Measurements from ENCODE around the gene VPS51.

The VPS51 gene

GRCh38 chr11:65056999-65057398 lies 39.0 kb upstream of the VPS51 start:
- Histone ChIP-seq H3K23ac (ENCODE audit: low read length) (no peak overlapping the region), H3K79me1 (ENCODE audit: low read length) (no peaks in the 10 kb centered on the region), H3K9ac (ENCODE audit: low read length) (no peak overlapping the region), H3K4me1 (ENCODE audit: control insufficient read depth, low read depth, low read length) (no peaks in the 10 kb centered on the region), H3K56ac (ENCODE audit: low read length) (no peak overlapping the region), H3K4ac (ENCODE audit: low read depth, low read length) (no peak overlapping the region), H3K4me3 (ENCODE audit: low read length) (no peak overlapping the region), H3K27ac (ENCODE audit: low read depth, low read length) (no peak overlapping the region), H3K18ac (ENCODE audit: low read length) (no peak overlapping the region), H4K8ac (ENCODE audit: low read depth, low read length) (no peak overlapping the region), H3K4me2 (ENCODE audit: low read length) (no peak overlapping the region), H2BK120ac (ENCODE audit: low read depth, low read length) (no peak overlapping the region), H2AK5ac (ENCODE audit: low read length) (no peak overlapping the region), H3K36me3 (ENCODE audit: control insufficient read depth, insufficient read depth, low read length) (no peaks in the 10 kb centered on the region), H2BK15ac (replicated peaks; ENCODE audit: low read depth) (no peak overlapping the region), H4K5ac (ENCODE audit: low read length) (no peak overlapping the region), H3K79me2 (ENCODE audit: control insufficient read depth, insufficient read depth, low read length) (no peaks in the 10 kb centered on the region), H2BK5ac (ENCODE audit: low read length) (no peak overlapping the region), H3K27me3 (ENCODE audit: insufficient read depth, low read length, poor library complexity) (no peaks in the 10 kb centered on the region)
- no peak for DNase-seq
- WGBS (ENCODE audit: extremely low coverage, insufficient coverage, low lambda C conversion rate): no CpG with 5 or more reads among the region's 6 CpGs

GRCh38 chr11:65057526-65057925 lies 38.5 kb upstream of the VPS51 start:
- Histone ChIP-seq H2BK5ac (ENCODE audit: low read length) (no peak overlapping the region), H2BK15ac (replicated peaks; ENCODE audit: low read depth) (no peak overlapping the region), H3K18ac (ENCODE audit: low read length) (no peak overlapping the region), H3K56ac (ENCODE audit: low read length) (no peak overlapping the region), H3K4me3 (ENCODE audit: low read length) (no peak overlapping the region), H3K27me3 (ENCODE audit: insufficient read depth, low read length, poor library complexity) (no peaks in the 10 kb centered on the region), H4K8ac (ENCODE audit: low read depth, low read length) (no peak overlapping the region), H2AK5ac (ENCODE audit: low read length) (no peak overlapping the region), H3K23ac (ENCODE audit: low read length) (no peak overlapping the region), H3K79me2 (ENCODE audit: control insufficient read depth, insufficient read depth, low read length) (no peaks in the 10 kb centered on the region), H3K4ac (ENCODE audit: low read depth, low read length) (no peak overlapping the region), H3K79me1 (ENCODE audit: low read length) (no peaks in the 10 kb centered on the region), H3K36me3 (ENCODE audit: control insufficient read depth, insufficient read depth, low read length) (no peaks in the 10 kb centered on the region), H4K5ac (ENCODE audit: low read length) (no peak overlapping the region), H3K27ac (ENCODE audit: low read depth, low read length) (no peak overlapping the region), H3K9ac (ENCODE audit: low read length) (no peak overlapping the region), H2BK120ac (ENCODE audit: low read depth, low read length) (no peak overlapping the region), H3K4me2 (ENCODE audit: low read length) (no peak overlapping the region), H3K4me1 (ENCODE audit: control insufficient read depth, low read depth, low read length) (no peaks in the 10 kb centered on the region)
- no peak for DNase-seq
- WGBS (ENCODE audit: extremely low coverage, insufficient coverage, low lambda C conversion rate): no CpG with 5 or more reads among the region's 7 CpGs

- no peak overlapping the region for H3K56ac ChIP-seq (ENCODE audit: low read length)
Observed at GRCh38 chr11:65058012-65058411, 38.0 kb upstream of the VPS51 start.

GRCh38 chr11:65058419-65059054 lies 37.5 kb upstream of the VPS51 start, which contains the start of gene NAALADL1:
Gene NAALADL1, minus strand, starts transcription at chr11:65058553. Its CDS starts 32 bp downstream, at chr11:65058521.
- H3K56ac ChIP-seq (ENCODE audit: low read length): no peak within 1 kb of the TSS
- H4K5ac ChIP-seq (ENCODE audit: low read length): no peak within 1 kb of the TSS
- no peak within 1 kb of the TSS for H4K8ac ChIP-seq (ENCODE audit: low read depth, low read length)
- DNase-seq: no peak
- H2BK120ac ChIP-seq (ENCODE audit: low read depth, low read length): no peak within 1 kb of the TSS
- H3K27me3 ChIP-seq (ENCODE audit: insufficient read depth, low read length, poor library complexity): no peaks in the 10 kb centered on the region
- no peak within 1 kb of the TSS for H3K9ac ChIP-seq (ENCODE audit: low read length)
- H3K27ac ChIP-seq (ENCODE audit: low read depth, low read length): no peak within 1 kb of the TSS
- no peaks in the 10 kb centered on the region for H3K79me2 ChIP-seq (ENCODE audit: control insufficient read depth, insufficient read depth, low read length)
- H3K4ac ChIP-seq (ENCODE audit: low read depth, low read length): no peak within 1 kb of the TSS
- H2AK5ac ChIP-seq (ENCODE audit: low read length): no peak within 1 kb of the TSS
- no peak within 1 kb of the TSS for H2BK15ac ChIP-seq (replicated peaks; ENCODE audit: low read depth)
- H3K79me1 ChIP-seq (ENCODE audit: low read length): no peaks in the 10 kb centered on the region
- H3K4me2 ChIP-seq (ENCODE audit: low read length): no peak within 1 kb of the TSS
- H3K4me1 ChIP-seq (ENCODE audit: control insufficient read depth, low read depth, low read length): no peaks in the 10 kb centered on the region
- H3K36me3 ChIP-seq (ENCODE audit: control insufficient read depth, insufficient read depth, low read length): no peaks in the 10 kb centered on the region
- WGBS (ENCODE audit: extremely low coverage, insufficient coverage, low lambda C conversion rate): no CpG with 5 or more reads among the region's 8 CpGs
- H3K23ac ChIP-seq (ENCODE audit: low read length): no peak within 1 kb of the TSS
- no peak within 1 kb of the TSS for H2BK5ac ChIP-seq (ENCODE audit: low read length)
- no peak within 1 kb of the TSS for H3K18ac ChIP-seq (ENCODE audit: low read length)
- H3K4me3 ChIP-seq (ENCODE audit: low read length): no peak within 1 kb of the TSS

More at GRCh38 chr11:65058012-65058411, 38.0 kb upstream of the VPS51 start:
- Histone ChIP-seq H3K27me3 (ENCODE audit: insufficient read depth, low read length, poor library complexity) (no peaks in the 10 kb centered on the region), H3K23ac (ENCODE audit: low read length) (no peak overlapping the region), H4K5ac (ENCODE audit: low read length) (no peak overlapping the region), H3K4me1 (ENCODE audit: control insufficient read depth, low read depth, low read length) (no peaks in the 10 kb centered on the region), H2AK5ac (ENCODE audit: low read length) (no peak overlapping the region), H3K4ac (ENCODE audit: low read depth, low read length) (no peak overlapping the region), H4K8ac (ENCODE audit: low read depth, low read length) (no peak overlapping the region), H3K4me2 (ENCODE audit: low read length) (no peak overlapping the region), H2BK5ac (ENCODE audit: low read length) (no peak overlapping the region), H2BK15ac (replicated peaks; ENCODE audit: low read depth) (no peak overlapping the region), H3K79me2 (ENCODE audit: control insufficient read depth, insufficient read depth, low read length) (no peaks in the 10 kb centered on the region), H3K18ac (ENCODE audit: low read length) (no peak overlapping the region), H3K36me3 (ENCODE audit: control insufficient read depth, insufficient read depth, low read length) (no peaks in the 10 kb centered on the region), H3K4me3 (ENCODE audit: low read length) (no peak overlapping the region), H2BK120ac (ENCODE audit: low read depth, low read length) (no peak overlapping the region), H3K79me1 (ENCODE audit: low read length) (no peaks in the 10 kb centered on the region), H3K9ac (ENCODE audit: low read length) (no peak overlapping the region), H3K27ac (ENCODE audit: low read depth, low read length) (no peak overlapping the region)
- WGBS (ENCODE audit: extremely low coverage, insufficient coverage, low lambda C conversion rate): no CpG with 5 or more reads among the region's 13 CpGs
- DNase-seq: no peak

- Histone ChIP-seq H3K4me1 (ENCODE audit: control insufficient read depth, low read depth, low read length) (no peaks in the 10 kb centered on the region), H4K5ac (ENCODE audit: low read length) (no peak overlapping the region), H3K27me3 (ENCODE audit: insufficient read depth, low read length, poor library complexity) (no peaks in the 10 kb centered on the region), H2BK120ac (ENCODE audit: low read depth, low read length) (no peak overlapping the region), H2BK5ac (ENCODE audit: low read length) (no peak overlapping the region), H3K79me2 (ENCODE audit: control insufficient read depth, insufficient read depth, low read length) (no peaks in the 10 kb centered on the region), H3K4ac (ENCODE audit: low read depth, low read length) (no peak overlapping the region), H3K18ac (ENCODE audit: low read length) (no peak overlapping the region), H3K27ac (ENCODE audit: low read depth, low read length) (no peak overlapping the region), H3K79me1 (ENCODE audit: low read length) (no peaks in the 10 kb centered on the region), H2AK5ac (ENCODE audit: low read length) (no peak overlapping the region), H3K4me3 (ENCODE audit: low read length) (no peak overlapping the region), H3K36me3 (ENCODE audit: control insufficient read depth, insufficient read depth, low read length) (no peaks in the 10 kb centered on the region), H3K23ac (ENCODE audit: low read length) (no peak overlapping the region), H3K4me2 (ENCODE audit: low read length) (no peak overlapping the region), H2BK15ac (replicated peaks; ENCODE audit: low read depth) (no peak overlapping the region), H4K8ac (ENCODE audit: low read depth, low read length) (no peak overlapping the region), H3K9ac (ENCODE audit: low read length) (no peak overlapping the region), H3K56ac (ENCODE audit: low read length) (no peak overlapping the region)
- DNase-seq: no peak
- no CpG with 5 or more reads among the region's 3 CpGs for WGBS (ENCODE audit: extremely low coverage, insufficient coverage, low lambda C conversion rate)
Observed at GRCh38 chr11:65059523-65059922, 36.5 kb upstream of the VPS51 start.

Measured in mesendoderm (in vitro differentiated cells).